ENCODE data around the gene ATP2B1.

The ATP2B1 gene

DNA sequence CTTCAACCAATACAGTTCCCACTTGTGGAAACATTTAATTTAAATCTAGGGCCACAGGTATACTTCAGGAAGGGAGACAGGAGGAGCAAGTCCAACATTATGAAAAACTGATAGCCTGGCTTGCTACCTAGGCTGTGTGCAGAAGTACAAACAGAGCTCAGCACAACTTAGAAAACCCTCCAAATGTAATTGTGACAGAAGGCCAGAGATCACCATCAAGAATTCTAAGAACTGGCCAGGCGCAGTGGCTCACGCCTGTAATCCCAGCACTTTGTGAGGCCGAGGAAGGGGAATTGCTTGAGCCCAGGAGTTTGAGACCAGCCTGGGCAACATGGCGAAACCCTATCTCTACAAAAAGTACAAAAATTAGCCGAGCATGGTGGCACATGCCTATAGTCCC lies 14.1 kb downstream of the ATP2B1 start:
- TF ChIP-seq, protein P1, sequence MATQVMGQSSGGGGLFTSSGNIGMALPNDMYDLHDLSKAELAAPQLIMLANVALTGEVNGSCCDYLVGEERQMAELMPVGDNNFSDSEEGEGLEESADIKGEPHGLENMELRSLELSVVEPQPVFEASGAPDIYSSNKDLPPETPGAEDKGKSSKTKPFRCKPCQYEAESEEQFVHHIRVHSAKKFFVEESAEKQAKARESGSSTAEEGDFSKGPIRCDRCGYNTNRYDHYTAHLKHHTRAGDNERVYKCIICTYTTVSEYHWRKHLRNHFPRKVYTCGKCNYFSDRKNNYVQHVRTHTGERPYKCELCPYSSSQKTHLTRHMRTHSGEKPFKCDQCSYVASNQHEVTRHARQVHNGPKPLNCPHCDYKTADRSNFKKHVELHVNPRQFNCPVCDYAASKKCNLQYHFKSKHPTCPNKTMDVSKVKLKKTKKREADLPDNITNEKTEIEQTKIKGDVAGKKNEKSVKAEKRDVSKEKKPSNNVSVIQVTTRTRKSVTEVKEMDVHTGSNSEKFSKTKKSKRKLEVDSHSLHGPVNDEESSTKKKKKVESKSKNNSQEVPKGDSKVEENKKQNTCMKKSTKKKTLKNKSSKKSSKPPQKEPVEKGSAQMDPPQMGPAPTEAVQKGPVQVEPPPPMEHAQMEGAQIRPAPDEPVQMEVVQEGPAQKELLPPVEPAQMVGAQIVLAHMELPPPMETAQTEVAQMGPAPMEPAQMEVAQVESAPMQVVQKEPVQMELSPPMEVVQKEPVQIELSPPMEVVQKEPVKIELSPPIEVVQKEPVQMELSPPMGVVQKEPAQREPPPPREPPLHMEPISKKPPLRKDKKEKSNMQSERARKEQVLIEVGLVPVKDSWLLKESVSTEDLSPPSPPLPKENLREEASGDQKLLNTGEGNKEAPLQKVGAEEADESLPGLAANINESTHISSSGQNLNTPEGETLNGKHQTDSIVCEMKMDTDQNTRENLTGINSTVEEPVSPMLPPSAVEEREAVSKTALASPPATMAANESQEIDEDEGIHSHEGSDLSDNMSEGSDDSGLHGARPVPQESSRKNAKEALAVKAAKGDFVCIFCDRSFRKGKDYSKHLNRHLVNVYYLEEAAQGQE (IDR thresholded peaks at IDR 0.05; ENCODE audit: insufficient read depth in 1 of 2, low read depth in 2 of 2, low read length in 2 of 2) = no peak

GRCh38 chr12:89693639-89694202 lies 14.9 kb downstream of the ATP2B1 start:
- TF ChIP-seq POLR2AphosphoS5 (IDR thresholded peaks at IDR 0.05; ENCODE audit: low read depth, low read length) (no peak), SIN3A (IDR thresholded peaks at IDR 0.05; ENCODE audit: borderline replicate concordance, insufficient read depth, low read length) (no peak), FOXP2 (optimal IDR thresholded peaks at IDR 0.05; ENCODE audit: borderline replicate concordance, extremely low read depth, extremely low read length, insufficient read depth) (no peak), TAF1 (IDR thresholded peaks at IDR 0.05; ENCODE audit: borderline replicate concordance, insufficient read depth, low read length) (no peak)
- TF ChIP-seq, protein P1 (IDR thresholded peaks at IDR 0.05; ENCODE audit: insufficient read depth in 1 of 2, low read depth in 2 of 2, low read length in 2 of 2) = no peak

- TF ChIP-seq TAF1 (IDR thresholded peaks at IDR 0.05; ENCODE audit: borderline replicate concordance, insufficient read depth, low read length) (no peak), POLR2AphosphoS5 (IDR thresholded peaks at IDR 0.05; ENCODE audit: low read depth, low read length) (no peak), SIN3A (IDR thresholded peaks at IDR 0.05; ENCODE audit: borderline replicate concordance, insufficient read depth, low read length) (no peak), FOXP2 (optimal IDR thresholded peaks at IDR 0.05; ENCODE audit: borderline replicate concordance, extremely low read depth, extremely low read length, insufficient read depth) (no peak)
- TF ChIP-seq, protein P1 (IDR thresholded peaks at IDR 0.05; ENCODE audit: insufficient read depth in 1 of 2, low read depth in 2 of 2, low read length in 2 of 2) = no peak
These were observed 16.2 kb downstream of the ATP2B1 start for GRCh38 chr12:89692439-89692838.

DNA sequence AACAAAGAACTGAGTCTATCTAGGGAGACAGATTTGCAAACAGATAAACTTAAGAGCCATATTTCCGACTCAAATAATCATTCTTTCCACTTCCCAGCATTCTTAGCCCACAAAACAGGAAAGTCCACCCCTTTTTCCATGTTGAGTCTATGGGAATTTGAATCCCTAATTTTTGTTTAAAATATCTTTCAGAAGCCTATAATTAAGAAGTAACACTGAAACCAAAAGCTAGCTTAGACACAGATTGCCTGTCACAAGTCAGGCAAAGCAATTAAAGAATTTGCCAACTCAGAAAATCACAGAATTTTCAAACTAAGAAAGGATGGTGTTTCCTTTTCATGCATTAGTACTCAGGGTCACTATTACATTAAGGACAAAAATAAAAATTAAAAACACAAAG lies 17.0 kb downstream of the ATP2B1 start:
- TF ChIP-seq FOXP2 (optimal IDR thresholded peaks at IDR 0.05; ENCODE audit: borderline replicate concordance, extremely low read depth, extremely low read length, insufficient read depth) (no peak), SIN3A (IDR thresholded peaks at IDR 0.05; ENCODE audit: borderline replicate concordance, insufficient read depth, low read length) (no peak)

DNA sequence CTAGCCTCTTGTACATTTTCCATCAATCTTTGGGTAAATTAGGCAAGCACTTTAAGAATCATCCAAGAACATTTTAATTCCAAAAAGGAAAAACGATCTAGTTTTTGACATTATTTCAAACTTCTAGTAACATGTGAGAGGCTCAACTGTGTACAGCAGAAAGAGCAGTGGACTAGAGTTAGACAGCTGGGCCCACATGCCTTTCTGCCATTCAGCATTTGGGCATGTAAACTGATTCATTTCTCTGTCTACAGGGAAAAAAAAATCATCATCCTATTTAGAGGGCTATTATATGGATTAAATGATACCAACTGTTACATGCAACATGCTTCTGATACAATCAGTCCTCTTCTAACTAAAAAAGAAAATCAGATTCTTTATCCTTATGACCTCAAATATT lies 17.7 kb downstream of the ATP2B1 start:
- TF ChIP-seq, protein P1 (IDR thresholded peaks at IDR 0.05; ENCODE audit: insufficient read depth in 1 of 2, low read depth in 2 of 2, low read length in 2 of 2) = no peak
- no peak for TF ChIP-seq FOXP2 (optimal IDR thresholded peaks at IDR 0.05; ENCODE audit: borderline replicate concordance, extremely low read depth, extremely low read length, insufficient read depth)
- no peak for TF ChIP-seq POLR2AphosphoS5 (IDR thresholded peaks at IDR 0.05; ENCODE audit: low read depth, low read length)
